Caco-2 (cell line): ENCODE data around the gene LHPP. TPM values are rescaled to one million over a fixed set of nuclear protein-coding genes. Genes with fewer than 3 reads are reported as not detected.

Experiments
- BruUV-seq: library from RNA; stranded (reverse); fragments of 400-500 nt; replicated peaks from 2 replicates; lab custom pipeline; 2021; lab: Mats Ljungman, UMichigan
- CTCF ChIA-PET: fragments of 300-600 bp; sonication (Branson Sonifier 250); formaldehyde crosslinking; loops from one replicate; lab custom pipeline; 2022; ENCODE audit warnings: antibody characterized with exemption; lab: Charles Lee
- POLR2A ChIA-PET: fragments of 300-600 bp; sonication (Branson Sonifier 250); formaldehyde crosslinking; loops from one replicate; lab custom pipeline; 2022; ENCODE audit warnings: antibody characterized with exemption; lab: Charles Lee
- DNase-seq, 2 experiments: peaks; one replicate each; pipeline versions ENCODE4 v3.0.0 to v3.0.0-alpha.2; 2020 to 2022
- H3K27me3 ChIP-seq: replicated peaks from 2 replicates; pipeline ENCODE4 v1.6.0; 2011; ENCODE audit warnings: low read length; ENCODE audit not compliant: control insufficient read depth, insufficient read depth
- H3K36me3 ChIP-seq: 2 replicates; pipeline ENCODE4 v1.5.1; 2011; ENCODE audit warnings: low read length; ENCODE audit not compliant: control insufficient read depth, insufficient read depth
- H3K4me1 ChIP-seq: fragments of 250-450 bp; sonication (Bioruptor Pico); 2 replicates; pipeline ENCODE4 v1.5.1; 2020; ENCODE audit warnings: mild to moderate bottlenecking
- H3K4me3 ChIP-seq: 2 replicates; pipeline ENCODE4 v1.5.1; 2011; ENCODE audit warnings: low read depth, mild to moderate bottlenecking, control low read depth, low read length
- H3K9me3 ChIP-seq: fragments of 250-450 bp; sonication (Bioruptor Pico); 2 replicates; pipeline ENCODE4 v1.5.1; 2020; ENCODE audit warnings: mild to moderate bottlenecking, moderate library complexity
- H3K27ac Mint-ChIP-seq: one replicate; pipeline ENCODE4 v1.8.0; 2022; ENCODE audit warnings: mixed read lengths; ENCODE audit not compliant: unreplicated experiment
- H3K27me3 Mint-ChIP-seq: one replicate; pipeline ENCODE4 v1.8.0; 2022; ENCODE audit warnings: mixed read lengths; ENCODE audit not compliant: insufficient read depth, unreplicated experiment
- H3K36me3 Mint-ChIP-seq: one replicate; pipeline ENCODE4 v1.8.0; 2022; ENCODE audit warnings: mild to moderate bottlenecking, mixed read lengths; ENCODE audit not compliant: insufficient read depth, unreplicated experiment
- H3K4me1 Mint-ChIP-seq: one replicate; pipeline ENCODE4 v1.8.0; 2022; ENCODE audit warnings: low read depth, mixed read lengths; ENCODE audit not compliant: unreplicated experiment
- H3K4me3 Mint-ChIP-seq: one replicate; pipeline ENCODE4 v1.8.0; 2022; ENCODE audit warnings: mild to moderate bottlenecking, moderate library complexity, mixed read lengths; ENCODE audit not compliant: unreplicated experiment
- H3K9me3 Mint-ChIP-seq: one replicate; pipeline ENCODE4 v1.8.0; 2022; ENCODE audit warnings: mixed read lengths; ENCODE audit not compliant: unreplicated experiment
- CTCF ChIP-seq, 2 experiments: fragments of 200-600 bp in 1 of 2; IDR thresholded peaks; 1 replicate in 1 of 2; 2 replicates in 1 of 2; pipeline versions ENCODE4 v1.5.1 to v1.8.0; 2011 to 2022; ENCODE audit warnings: antibody characterized with exemption in 1 of 2, control low read depth in 1 of 2, inconsistent platforms in 1 of 2, low read depth in 1 of 2, low read length in 1 of 2, mild to moderate bottlenecking in 1 of 2, moderate library complexity in 1 of 2; ENCODE audit not compliant: insufficient read depth in 1 of 2, severe bottlenecking in 1 of 2, unreplicated experiment in 1 of 2
- intact Hi-C: fragments of 100-400 bp; cut with micrococcal nuclease; formaldehyde crosslinking; loops from one replicate; pipeline ENCODE4 v1.10.0; 2022; ENCODE audit not compliant: unreplicated experiment
- total RNA-seq: library from RNA; stranded (reverse); gene quantifications from 2 replicates; pipeline ENCODE4 v1.2.3, GENCODE V29; 2022

The LHPP gene
- total RNA-seq, 1 experiment from 2014 or later: 15.9 TPM

- no peaks in the 10 kb centered on the region for H3K9me3 Mint-ChIP-seq
- H3K36me3 Mint-ChIP-seq: no peaks in the 10 kb centered on the region
- CTCF ChIA-PET: interaction anchor here (0.6 to 1.4 kb wide), 2 partner anchors 13 to 30 kb away, joined by 3 read pairs; partner anchors contain the start of genes LHPP and OAT
- POLR2A ChIA-PET: no interaction called here
- Histone ChIP-seq H3K9me3 (no peaks in the 10 kb centered on the region), H3K4me3 (peak overlapping the region; percentile 12; the same call in 1 of the 2 replicates), H3K36me3 (no peaks in the 10 kb centered on the region), H3K4me1 (peaks cover 22% of the 10 kb centered on the region), H3K27me3 (peaks cover 2% of the 10 kb centered on the region)
- no peak overlapping the region for H3K27ac Mint-ChIP-seq
- intact Hi-C loops: loop anchor here (2.0 kb wide), 1 partner anchor 22 kb away; no protein-coding TSS in a partner anchor
- peak overlapping the region; percentile 75 for H3K4me3 Mint-ChIP-seq
- H3K4me1 Mint-ChIP-seq: peaks cover 6% of the 10 kb centered on the region
- BruUV-seq: no TSS peak
- DNase-seq: no peak
- peaks cover 19% of the 10 kb centered on the region for H3K27me3 Mint-ChIP-seq
- no peak for TF ChIP-seq CTCF (IDR thresholded peaks at IDR 0.05; ENCODE audit: insufficient read depth in 1 of 2, low read depth in 1 of 2, low read length in 1 of 2, severe bottlenecking in 1 of 2, unreplicated experiment in 1 of 2)
Observed at GRCh38 chr10:124448696-124449169, 12.9 kb upstream of the LHPP start.

DNA sequence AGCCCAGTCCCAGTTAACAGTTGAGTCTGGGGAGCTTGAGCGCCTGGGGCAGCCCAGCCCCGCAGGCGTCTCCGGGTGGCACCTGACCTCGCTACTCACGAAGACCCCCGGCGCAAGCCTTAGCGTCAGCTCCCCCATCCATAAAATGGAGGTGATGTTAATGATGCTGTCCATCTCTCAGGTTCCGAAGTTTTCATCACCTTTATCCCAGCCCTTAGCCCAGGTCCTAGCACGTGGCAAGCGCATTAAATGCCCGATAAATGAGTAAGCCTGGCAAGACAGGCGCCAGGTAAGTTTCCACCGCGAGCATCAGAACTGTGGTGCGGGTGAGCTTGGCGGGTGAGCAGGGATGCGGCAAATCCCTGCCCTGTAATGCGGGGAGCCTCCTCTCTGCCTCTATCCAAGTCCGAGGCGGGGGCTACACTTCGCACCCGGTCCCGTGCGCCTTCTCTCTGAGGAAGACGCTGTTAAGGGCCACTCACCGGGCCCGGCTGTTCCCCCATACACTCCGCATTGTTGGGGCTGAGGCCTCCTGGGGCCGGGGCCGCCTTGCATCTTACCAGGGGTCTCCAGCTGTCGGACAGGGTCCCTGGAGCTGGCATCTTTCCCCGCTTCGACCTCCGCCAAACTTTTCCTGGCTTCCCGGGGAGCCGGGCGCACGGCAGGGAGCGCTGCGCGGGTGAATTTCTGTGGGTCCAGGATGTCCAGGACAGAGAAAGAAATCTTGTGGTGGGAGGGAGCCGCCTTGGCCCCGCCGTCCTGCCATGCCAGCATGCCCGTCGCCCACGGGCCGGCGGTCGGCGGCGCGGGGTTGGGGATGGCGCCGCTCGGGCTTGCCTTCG lies 12.2 kb upstream of the LHPP start:
- Histone ChIP-seq H3K27me3 (peaks cover 2% of the 10 kb centered on the region), H3K36me3 (no peaks in the 10 kb centered on the region), H3K4me1 (peaks cover 22% of the 10 kb centered on the region), H3K4me3 (peak overlapping the region; percentile 41), H3K9me3 (no peaks in the 10 kb centered on the region)
- Mint-ChIP-seq H3K27me3 (peaks cover 19% of the 10 kb centered on the region), H3K36me3 (no peaks in the 10 kb centered on the region), H3K4me1 (peaks cover 6% of the 10 kb centered on the region), H3K4me3 (peak overlapping the region; percentile 75), H3K9me3 (no peaks in the 10 kb centered on the region), H3K27ac (no peak overlapping the region)
- intact Hi-C loops: loop anchor here (2.0 kb wide), 1 partner anchor 21 kb away; no protein-coding TSS in a partner anchor
- BruUV-seq: no TSS peak
- no peak for TF ChIP-seq CTCF (IDR thresholded peaks at IDR 0.05; ENCODE audit: insufficient read depth in 1 of 2, low read depth in 1 of 2, low read length in 1 of 2, severe bottlenecking in 1 of 2, unreplicated experiment in 1 of 2)
- DNase-seq: peak in 1 of 2 experiments; percentile 23
- POLR2A ChIA-PET: no interaction called here
- CTCF ChIA-PET: interaction anchor here (0.5 to 1.4 kb wide), 3 partner anchors 12 to 331 kb away, joined by 3 read pairs; partner anchors contain the start of genes LHPP and OAT

DNA sequence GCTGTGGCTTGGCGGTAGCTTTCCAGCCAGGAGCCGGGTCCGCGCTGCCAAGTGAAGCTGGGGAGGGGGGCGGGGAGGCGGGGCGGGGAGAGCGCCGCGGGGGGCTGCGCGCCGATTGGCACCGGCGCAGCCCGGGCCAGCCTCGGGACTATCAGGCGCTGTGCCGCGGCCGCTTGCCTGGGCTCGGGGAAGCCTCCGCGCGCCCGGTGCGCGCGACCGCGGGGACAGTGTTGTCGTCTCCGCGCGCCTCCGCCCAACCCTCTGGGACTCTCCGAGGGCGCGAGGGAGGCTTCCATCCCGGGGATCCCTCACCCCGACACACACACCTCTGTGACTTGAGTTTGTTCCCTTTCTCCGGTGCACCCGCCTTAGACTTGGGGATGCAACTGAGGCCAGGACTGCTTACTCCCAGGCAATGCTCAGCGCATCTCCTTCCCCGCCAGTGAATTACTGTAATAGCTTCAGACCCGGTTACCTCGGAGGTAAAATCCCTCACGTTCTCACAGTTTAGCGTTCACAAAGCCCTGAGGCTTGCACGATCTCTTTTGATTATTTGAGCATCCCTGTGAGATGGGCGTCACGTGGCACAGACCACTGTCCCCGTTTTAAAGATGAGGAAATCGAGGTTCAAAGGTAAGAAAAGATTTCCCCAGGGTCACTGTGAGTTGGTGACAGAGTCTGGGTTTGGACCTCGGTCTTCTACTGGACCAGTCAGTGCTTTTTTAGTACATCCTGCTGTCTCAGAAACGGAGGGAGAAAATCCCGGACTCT lies 11.4 kb upstream of the LHPP start, which contains the start of gene NKX1-2:
NKX1-2 (minus strand) TSS at position 24 of the 771 bp plus-strand sequence. CDS start 92 bp downstream, outside the sequence.
- intact Hi-C loops: no loop called here
- H3K36me3 Mint-ChIP-seq: no peaks in the 10 kb centered on the region
- H3K9me3 Mint-ChIP-seq: no peaks in the 10 kb centered on the region
- peaks cover 19% of the 10 kb centered on the region for H3K27me3 Mint-ChIP-seq
- peak within 1 kb of the TSS; percentile 75 for H3K4me3 Mint-ChIP-seq
- no peaks in the 10 kb centered on the region for H3K9me3 ChIP-seq
- DNase-seq: peak in 1 of 2 experiments; percentile 36
- peaks cover 17% of the 10 kb centered on the region for H3K4me1 ChIP-seq
- no peak for TF ChIP-seq CTCF (IDR thresholded peaks at IDR 0.05; ENCODE audit: insufficient read depth in 1 of 2, low read depth in 1 of 2, low read length in 1 of 2, severe bottlenecking in 1 of 2, unreplicated experiment in 1 of 2)
- POLR2A ChIA-PET: no interaction called here
- peaks cover 2% of the 10 kb centered on the region for H3K27me3 ChIP-seq
- no peaks in the 10 kb centered on the region for H3K36me3 ChIP-seq
- H3K27ac Mint-ChIP-seq: no peak within 1 kb of the TSS
- no TSS peak for BruUV-seq
- CTCF ChIA-PET: interaction anchor here (1.4 kb wide), 1 partner anchor 32 kb away, joined by 3 read pairs; the partner anchor contains the start of gene OAT
- peak within 1 kb of the TSS; percentile 41 for H3K4me3 ChIP-seq
- no peaks in the 10 kb centered on the region for H3K4me1 Mint-ChIP-seq
